Stimulated activated effector memory CD8-positive, alpha-beta T cell treated with anti-CD3 and anti-CD28 coated beads, Interleukin-12 subunit alpha, Interleukin-12 subunit beta, amount 100 ng/mL, for 72 hours (primary cell): Measurements from ENCODE around the gene CYBA.
A peak's percentile ranks its signal among the peaks of the same experiment; 100 is the strongest.

Experiments used
- ATAC-seq: fragments of 150-1000 bp; cut with Tn5 transposase; 2 replicates; pipeline ENCODE4 v1.10.0; 2021
- DNase-seq, 2 donors: peaks; one replicate each; pipeline ENCODE4 v3.0.0; 2021 to 2022; ENCODE audit warnings: low spot score in 2 of 2
- H3K27ac Mint-ChIP-seq: one replicate; pipeline ENCODE4 v1.8.0; 2022; ENCODE audit warnings: mild to moderate bottlenecking, mixed read lengths
- H3K36me3 Mint-ChIP-seq: one replicate; pipeline ENCODE4 v1.8.0; 2022; ENCODE audit warnings: mild to moderate bottlenecking, mixed read lengths
- H3K4me1 Mint-ChIP-seq: one replicate; pipeline ENCODE4 v1.8.0; 2022; ENCODE audit warnings: mixed read lengths
- H3K4me3 Mint-ChIP-seq: one replicate; pipeline ENCODE4 v1.8.0; 2022; ENCODE audit warnings: mild to moderate bottlenecking, mixed read lengths
- H3K9me3 Mint-ChIP-seq: one replicate; pipeline ENCODE4 v1.8.0; 2022; ENCODE audit warnings: mixed read lengths

Gene CYBA

DNA sequence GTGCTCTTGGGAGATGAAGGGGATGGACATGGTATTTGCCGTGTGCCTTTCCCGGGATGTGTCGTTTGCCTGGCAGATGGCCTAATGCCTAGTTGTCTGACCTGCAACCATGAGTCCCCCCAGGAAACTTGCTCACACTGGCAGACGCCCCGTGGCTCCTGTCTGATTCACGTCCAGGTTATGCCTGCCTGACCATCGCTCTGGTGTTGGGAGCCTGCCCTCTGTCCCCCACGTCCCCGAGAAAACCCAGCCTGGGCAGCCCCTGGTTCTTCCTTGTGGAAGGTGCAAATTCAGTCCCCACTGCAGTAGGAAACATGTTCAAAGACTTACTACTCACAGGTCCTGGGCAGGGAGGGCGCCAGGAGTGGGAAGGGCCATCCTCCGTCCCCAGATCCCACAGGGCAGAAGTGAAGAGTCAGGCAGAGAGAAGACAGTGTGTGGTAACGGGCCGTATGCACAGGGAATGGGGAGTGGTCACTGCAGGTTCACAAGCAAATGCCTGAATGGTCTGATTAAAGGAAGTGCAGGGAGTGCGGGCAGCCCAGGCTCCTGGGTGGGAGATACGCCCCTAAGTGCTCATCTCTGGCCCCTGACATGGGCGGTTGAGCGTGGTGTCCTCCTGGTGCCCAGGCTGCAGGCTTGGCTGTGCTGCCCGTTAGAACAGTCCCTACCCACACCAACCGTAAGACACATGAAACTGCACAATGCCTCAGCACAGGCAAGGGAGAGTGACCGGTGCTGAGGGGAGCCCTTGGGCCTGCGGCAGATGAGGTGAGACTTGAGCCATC is 39.7 kb upstream of the CYBA start:
- Mint-ChIP-seq H3K27ac (peak overlapping the region; percentile 72), H3K9me3 (no peaks in the 10 kb centered on the region), H3K4me1 (peaks cover 32% of the 10 kb centered on the region), H3K4me3 (peak overlapping the region; percentile 41), H3K36me3 (peaks cover 8% of the 10 kb centered on the region)
- ATAC-seq (no peak), DNase-seq (no peak)

DNA sequence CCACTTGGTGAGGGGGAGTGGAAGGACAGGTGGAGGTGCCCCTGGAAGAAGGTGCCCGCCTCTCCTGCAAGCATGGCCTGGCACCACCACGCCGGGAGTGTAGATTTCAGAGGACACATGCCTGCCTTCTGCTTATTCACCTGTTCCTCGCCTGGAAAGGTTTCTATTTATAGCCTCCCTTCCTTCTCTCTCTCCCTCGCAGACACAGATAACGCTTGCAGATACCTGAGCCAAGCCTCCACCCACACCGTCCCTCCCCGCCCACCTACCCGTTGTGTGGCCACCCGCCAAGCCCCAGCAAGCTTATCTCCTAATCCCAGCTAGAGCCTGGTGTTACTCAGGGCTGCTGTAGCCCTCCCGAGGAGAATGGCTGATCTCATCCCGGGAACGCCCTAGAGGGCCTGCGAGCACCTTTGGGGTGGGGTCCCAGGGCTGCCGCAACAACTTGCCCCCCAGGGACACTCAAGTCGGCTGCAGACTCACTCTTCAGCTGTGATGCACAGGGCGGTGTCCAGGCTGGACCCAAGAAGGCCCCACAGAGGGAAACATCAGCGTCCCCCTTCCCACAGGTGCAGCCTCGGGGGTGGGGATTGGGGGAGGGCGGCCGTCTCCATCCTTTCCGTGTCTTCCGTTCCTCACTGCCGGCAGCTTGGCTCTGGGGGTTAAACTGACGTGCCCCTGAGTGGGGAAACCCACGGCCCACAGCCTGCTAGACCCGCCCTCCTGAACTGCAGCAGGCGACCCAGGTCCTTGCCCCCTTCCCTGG is 37.3 kb upstream of the CYBA start:
- Mint-ChIP-seq H3K9me3 (no peaks in the 10 kb centered on the region), H3K4me1 (peaks cover 45% of the 10 kb centered on the region), H3K4me3 (no peak overlapping the region), H3K27ac (peak overlapping the region; percentile 10), H3K36me3 (no peaks in the 10 kb centered on the region)
- DNase-seq (no peak), ATAC-seq (no peak)

DNA sequence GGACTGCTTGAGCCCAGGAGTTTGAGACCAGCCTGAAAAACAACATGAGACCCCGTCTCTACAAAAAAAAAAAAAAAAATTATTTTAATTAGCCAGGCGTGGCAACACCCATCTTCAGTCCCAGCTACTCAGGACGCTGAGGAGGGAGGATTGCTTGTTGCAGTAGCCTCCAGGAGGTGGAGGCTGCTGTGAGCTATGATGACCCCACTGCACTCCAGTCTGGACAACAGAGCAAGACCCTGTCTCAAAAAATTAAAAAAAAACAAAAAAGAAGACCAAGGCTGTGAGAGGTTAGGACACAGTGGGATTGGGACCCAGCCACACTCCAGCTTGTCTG is 36.8 kb upstream of the CYBA start:
- H3K4me3 Mint-ChIP-seq, result no peak overlapping the region
- no peak overlapping the region for H3K27ac Mint-ChIP-seq
- no peaks in the 10 kb centered on the region for H3K9me3 Mint-ChIP-seq
- H3K36me3 Mint-ChIP-seq, result no peaks in the 10 kb centered on the region
- ATAC-seq, result no peak
- peaks cover 42% of the 10 kb centered on the region for H3K4me1 Mint-ChIP-seq
- no peak for DNase-seq

DNA sequence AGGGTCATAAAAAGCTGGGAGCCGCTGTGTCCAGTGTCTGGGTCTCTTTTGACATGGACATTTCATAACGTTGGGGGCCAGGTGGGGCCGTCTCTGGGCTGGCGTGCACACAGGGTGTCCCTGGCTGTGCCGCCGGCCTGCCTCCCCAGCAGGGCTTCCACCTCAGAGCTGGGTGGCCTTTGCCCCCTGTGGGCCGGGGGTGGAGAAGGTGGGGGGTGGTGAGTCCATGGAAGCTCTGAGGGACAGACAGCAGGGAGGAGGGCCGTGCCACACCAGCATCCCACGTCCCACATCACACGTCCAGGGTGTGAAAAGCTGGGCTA is 36.4 kb upstream of the CYBA start:
- Mint-ChIP-seq H3K27ac (no peak overlapping the region), H3K9me3 (no peaks in the 10 kb centered on the region), H3K4me3 (peak overlapping the region; percentile 69), H3K36me3 (no peaks in the 10 kb centered on the region), H3K4me1 (peaks cover 42% of the 10 kb centered on the region)
- ATAC-seq, result no peak
- DNase-seq, result no peak

DNA sequence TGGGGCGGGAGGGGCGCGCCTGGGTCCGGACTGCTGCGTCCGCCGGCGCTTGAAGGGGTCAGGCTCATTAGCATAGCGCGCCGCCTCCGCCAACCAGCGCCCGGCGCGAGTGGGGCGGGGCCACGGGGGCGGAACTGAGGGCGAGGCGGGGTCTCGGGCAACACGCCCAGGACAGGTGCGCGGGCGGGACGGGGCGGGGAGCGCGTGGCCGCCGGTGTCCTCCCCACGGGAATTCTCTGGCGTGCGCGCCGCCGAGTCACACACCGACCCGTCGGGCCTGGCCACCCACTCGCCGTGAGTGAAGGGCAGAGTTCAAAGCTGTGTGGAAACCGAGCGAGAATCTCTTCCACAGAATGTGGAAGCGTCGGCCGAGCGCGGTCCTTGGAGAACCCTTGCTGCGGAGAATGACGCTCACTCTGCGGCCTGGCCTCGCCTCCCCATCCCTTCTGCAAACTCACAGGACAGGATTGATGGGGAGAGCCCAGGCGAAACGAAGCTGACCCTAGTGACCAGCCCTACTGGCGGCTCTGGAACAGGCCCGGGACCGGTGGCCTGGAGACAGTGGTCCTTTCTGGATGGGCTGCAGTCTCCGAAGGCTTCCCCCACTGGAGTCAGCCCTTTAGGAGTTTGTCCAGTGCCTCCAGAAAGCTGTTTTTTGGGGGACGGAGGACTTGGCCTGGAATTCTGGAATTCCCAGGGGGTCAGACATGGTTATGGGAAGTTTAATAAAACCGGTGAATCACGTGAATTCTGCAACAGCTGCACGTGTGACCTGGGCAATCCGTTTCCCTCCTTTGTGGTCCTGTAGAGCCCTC is 35.8 kb upstream of the CYBA start, which contains the start of gene SNAI3:
Gene SNAI3, minus strand, starts transcription at position 69 of the 815 bp plus-strand sequence. CDS start 101 bp downstream, outside the sequence.
- no peaks in the 10 kb centered on the region for H3K9me3 Mint-ChIP-seq
- no peaks in the 10 kb centered on the region for H3K36me3 Mint-ChIP-seq
- peak; percentile 85 to 91 for DNase-seq
- no peak within 1 kb of the TSS for H3K27ac Mint-ChIP-seq
- peak; percentile 83 for ATAC-seq
- peaks cover 42% of the 10 kb centered on the region for H3K4me1 Mint-ChIP-seq
- H3K4me3 Mint-ChIP-seq, result peak within 1 kb of the TSS; percentile 69

DNA sequence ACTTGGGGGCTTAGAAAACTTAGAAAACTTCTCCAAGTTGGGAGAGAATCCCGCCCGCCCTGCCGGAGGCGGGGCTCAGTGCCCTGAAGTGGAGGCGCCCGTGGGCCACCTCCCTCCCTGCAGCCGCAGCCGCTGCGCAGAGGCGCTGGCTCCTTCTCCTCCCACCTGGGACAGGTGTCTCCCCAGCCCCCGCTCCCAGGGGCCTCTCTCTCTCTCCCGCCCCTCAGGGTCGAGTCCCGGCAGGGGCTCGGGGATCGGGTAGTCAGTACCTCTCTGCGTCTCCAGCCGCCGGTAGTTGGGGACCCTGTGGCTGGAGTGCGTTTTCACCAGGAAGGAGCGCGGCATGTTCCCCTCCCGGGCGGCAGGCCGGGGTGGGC is 35.2 kb upstream of the CYBA start:
- Mint-ChIP-seq H3K36me3 (no peaks in the 10 kb centered on the region), H3K9me3 (no peaks in the 10 kb centered on the region), H3K4me1 (peaks cover 45% of the 10 kb centered on the region), H3K4me3 (peak overlapping the region; percentile 69), H3K27ac (no peak overlapping the region)
- DNase-seq (no peak), ATAC-seq (peak; percentile 49)

DNA sequence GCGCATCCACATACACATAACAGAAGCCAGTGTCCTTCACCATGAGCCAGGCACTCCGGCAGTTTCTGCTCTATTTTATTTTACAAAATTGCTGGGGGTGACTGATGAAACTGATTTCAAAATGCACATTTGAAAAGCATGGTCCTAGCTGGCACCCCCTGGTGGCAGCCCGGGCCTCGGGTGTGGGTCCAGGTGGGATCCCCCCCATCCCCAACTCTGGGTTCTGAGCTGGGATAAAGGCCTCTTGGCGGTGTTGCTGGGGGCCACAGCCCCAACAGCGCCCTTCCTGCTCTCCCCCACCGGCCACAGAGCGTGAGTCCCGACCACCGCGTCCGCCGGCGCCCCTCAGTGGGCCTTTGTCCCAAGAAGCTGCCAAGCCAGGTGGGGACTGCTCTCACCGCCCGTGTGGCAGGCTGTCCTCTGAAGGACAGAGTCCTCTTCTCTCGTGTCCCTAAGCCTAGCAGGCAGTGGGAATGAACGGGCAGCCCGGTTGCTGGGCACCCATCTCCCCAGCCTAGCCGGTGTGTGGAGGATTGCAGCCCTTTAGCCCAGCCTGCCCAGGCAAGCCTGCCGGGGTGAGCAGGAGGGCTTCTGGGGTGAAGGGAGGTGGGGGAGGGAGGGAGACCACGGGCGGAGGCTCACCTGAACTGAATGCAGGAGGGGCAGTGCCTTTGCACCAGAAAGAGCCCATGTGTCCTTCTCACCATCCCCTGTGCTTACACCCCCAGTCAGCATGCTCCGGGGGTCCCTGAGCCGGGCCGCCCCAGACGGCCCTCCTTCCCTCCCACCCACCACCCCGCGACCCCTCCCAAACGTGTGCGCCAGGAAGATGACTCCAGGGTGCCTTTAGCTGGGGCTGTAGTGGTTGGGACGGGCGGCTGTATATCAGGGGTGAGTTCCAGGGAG is 34.6 kb upstream of the CYBA start:
- H3K4me3 Mint-ChIP-seq, result peak overlapping the region; percentile 69
- H3K9me3 Mint-ChIP-seq, result no peaks in the 10 kb centered on the region
- peak in 1 of 2 donors; percentile 73 for DNase-seq
- peak; percentile 33 for ATAC-seq
- no peak overlapping the region for H3K27ac Mint-ChIP-seq
- H3K36me3 Mint-ChIP-seq, result peaks cover 6% of the 10 kb centered on the region
- H3K4me1 Mint-ChIP-seq, result peaks cover 42% of the 10 kb centered on the region

DNA sequence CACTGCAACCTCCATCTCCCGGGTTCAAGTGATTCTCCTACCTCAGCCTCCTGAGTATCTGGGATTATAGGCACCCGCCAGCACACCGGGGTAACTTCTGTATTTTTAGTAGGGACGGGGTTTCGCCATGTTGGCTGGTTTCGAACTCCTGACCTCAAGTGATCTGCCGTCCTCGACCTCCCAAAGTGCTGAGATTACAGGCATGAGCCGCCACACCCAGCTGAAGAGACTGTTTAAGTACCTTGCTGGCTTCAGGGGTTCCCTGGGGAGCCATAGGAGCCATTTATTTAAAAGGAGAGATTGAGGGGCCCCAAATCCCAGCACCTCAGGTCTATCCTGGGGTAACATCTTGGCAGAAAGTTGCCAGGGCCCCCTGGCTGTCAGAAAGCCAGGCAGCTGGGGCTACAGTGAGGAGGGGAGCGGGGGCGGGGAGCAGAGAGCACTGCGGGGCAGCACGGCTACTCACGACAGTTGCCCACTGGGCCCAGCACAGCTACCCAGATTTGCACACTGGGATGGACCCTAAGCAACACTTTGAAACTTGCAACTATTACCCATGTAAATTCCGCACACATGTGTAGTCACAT is 33.8 kb upstream of the CYBA start:
- Mint-ChIP-seq H3K27ac (no peak overlapping the region), H3K4me1 (peaks cover 40% of the 10 kb centered on the region), H3K4me3 (peak overlapping the region; percentile 69), H3K9me3 (no peaks in the 10 kb centered on the region), H3K36me3 (peaks cover 14% of the 10 kb centered on the region)
- ATAC-seq, result no peak
- DNase-seq, result no peak

DNA sequence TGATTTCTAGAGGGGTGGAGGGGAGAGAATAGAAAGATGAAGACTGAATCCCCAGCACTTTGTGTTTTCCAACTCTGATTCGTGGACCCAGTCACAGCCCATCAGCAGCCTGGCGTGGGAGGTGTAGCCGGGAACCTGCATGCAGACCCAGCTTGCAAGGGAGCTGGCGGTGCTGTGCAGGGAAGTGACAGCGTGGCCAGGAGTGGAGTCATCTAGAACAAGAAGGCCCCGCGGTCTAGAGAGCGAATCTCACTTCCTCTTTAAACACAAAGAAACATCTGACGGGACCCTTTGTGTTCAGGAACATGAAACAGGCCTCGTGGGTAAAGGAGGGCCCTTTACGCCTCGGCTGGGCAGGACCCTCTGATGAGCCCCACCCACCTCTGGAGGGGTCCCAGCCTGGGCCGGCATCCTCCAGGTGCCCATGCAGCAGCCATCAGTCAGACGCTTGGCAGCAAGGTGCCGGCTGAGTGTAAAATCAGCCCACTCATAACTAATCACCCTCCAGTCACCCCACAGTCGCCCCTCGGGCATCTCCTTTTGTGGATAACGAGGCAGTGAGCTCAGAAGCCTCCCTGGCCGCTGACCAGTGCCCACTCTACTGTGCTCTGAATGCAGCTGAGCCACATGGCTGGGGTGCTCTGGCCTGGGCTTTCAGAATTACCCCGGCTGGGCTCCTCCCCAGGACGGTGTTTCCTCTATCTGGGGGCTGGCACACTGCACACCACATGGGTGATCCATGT is 31.0 kb upstream of the CYBA start:
- ATAC-seq (peak; percentile 83), DNase-seq (peak in 1 of 2 donors; percentile 74)
- peak overlapping the region; percentile 94 for H3K27ac Mint-ChIP-seq
- H3K36me3 Mint-ChIP-seq, result peaks cover 33% of the 10 kb centered on the region
- H3K4me1 Mint-ChIP-seq, result peaks cover 40% of the 10 kb centered on the region
- H3K9me3 Mint-ChIP-seq, result no peaks in the 10 kb centered on the region
- peak overlapping the region; percentile 69 for H3K4me3 Mint-ChIP-seq

DNA sequence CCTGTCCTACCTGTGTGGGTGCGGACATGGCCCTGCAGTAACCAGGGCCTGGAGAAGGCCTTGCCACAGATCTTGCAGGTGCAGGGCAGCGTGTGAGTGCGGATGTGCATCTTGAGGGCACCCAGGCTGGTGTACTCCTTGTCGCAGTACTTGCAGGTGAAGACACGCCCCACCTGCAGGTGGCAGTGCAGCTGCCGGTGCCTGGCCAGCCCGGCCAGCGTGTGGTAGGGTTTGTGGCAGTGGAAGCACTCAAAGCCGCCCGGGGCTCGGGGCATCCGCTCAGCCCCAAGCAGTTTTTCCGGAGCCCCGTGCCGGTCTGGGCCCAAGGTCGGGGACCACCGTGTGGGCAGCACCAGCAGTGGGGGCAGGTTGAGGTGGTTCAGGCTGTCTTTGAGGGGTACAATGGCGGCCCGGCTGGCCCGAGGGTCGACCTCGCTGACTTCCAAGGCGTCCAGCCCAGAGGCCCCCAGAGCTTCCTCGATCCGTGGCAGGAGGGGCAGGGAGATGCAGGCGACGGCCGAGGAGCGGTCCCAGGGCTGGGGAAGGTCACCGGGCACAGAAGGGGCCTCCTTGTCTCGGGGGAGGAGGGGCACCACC is 30.3 kb upstream of the CYBA start:
- ATAC-seq, result no peak
- no peak for DNase-seq
- H3K36me3 Mint-ChIP-seq, result peaks cover 33% of the 10 kb centered on the region

DNA sequence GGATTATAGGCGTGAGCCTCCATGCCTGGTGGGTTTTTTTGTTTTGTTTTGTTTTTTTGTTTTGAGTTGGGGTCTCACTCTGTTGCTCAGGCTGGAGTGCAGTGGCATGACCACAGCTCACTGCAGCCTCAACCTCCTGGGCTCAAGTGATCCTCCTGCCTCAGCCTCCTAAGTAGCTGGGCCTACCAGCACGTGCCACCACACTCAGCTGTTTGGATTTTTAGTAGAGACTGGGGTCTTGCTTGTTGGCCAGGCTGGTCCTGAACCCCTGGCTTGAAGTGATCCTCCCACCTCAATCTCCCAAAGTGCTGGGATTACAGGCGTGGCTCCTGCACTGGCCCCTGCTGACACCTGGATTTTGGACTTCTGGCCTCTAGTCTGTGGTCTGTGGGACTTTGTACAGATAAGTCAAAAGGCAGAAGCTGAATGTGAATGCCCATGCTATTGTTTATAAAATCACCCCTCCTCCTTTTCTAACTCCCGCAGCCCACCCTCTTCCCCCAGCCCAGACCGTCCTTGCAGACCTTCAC is 29.8 kb upstream of the CYBA start:
- DNase-seq (no peak), ATAC-seq (no peak)
- peak overlapping the region; percentile 69 for H3K4me3 Mint-ChIP-seq
- peaks cover 33% of the 10 kb centered on the region for H3K36me3 Mint-ChIP-seq
- peaks cover 40% of the 10 kb centered on the region for H3K4me1 Mint-ChIP-seq
- no peaks in the 10 kb centered on the region for H3K9me3 Mint-ChIP-seq
- H3K27ac Mint-ChIP-seq, result peak overlapping the region; percentile 94

More for the DNA sequence above, 30.3 kb upstream of the CYBA start:
- peak overlapping the region; percentile 94 for H3K27ac Mint-ChIP-seq
- no peaks in the 10 kb centered on the region for H3K9me3 Mint-ChIP-seq
- peaks cover 40% of the 10 kb centered on the region for H3K4me1 Mint-ChIP-seq
- peak overlapping the region; percentile 69 for H3K4me3 Mint-ChIP-seq

DNA sequence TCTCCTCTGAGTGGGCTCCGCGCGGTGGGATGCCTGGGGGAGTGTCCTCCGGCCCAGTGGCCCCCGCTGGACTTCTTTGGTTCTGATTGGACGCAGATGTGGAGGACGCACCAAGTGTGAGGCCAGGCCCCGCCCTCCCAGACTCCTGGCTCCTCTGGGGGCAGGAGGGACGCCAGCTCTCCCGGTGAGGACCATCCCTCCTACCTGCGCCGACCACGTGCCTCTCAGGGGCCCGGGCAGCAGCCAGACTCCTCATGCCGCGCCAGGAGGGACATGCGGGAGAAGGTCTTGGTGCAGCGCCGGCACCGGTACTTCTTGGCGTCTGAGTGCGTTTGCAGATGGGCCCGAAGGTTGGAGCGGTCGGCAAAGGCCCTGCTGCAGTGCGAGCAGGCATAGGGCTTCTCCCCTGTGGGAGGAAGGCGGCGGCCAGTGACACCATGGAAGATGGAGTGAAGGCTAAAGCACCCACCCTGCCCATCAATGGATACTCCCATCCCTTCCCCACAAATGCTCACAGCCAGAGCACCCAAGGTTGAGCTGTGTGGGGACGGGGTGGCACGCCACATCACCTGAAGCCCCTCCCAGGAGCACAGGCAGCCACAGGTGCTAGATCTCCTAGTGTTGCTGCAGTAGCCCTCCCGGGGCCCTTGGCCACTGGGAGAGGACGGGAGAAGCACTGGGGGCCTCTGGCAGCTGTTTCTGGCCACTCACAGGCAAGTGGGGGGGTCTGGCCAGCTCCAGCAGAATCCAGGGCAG is 27.5 kb upstream of the CYBA start:
- ATAC-seq (no peak), DNase-seq (no peak)
- Mint-ChIP-seq H3K4me3 (no peak overlapping the region), H3K27ac (no peak overlapping the region), H3K4me1 (peaks cover 21% of the 10 kb centered on the region), H3K9me3 (no peaks in the 10 kb centered on the region), H3K36me3 (peaks cover 33% of the 10 kb centered on the region)

DNA sequence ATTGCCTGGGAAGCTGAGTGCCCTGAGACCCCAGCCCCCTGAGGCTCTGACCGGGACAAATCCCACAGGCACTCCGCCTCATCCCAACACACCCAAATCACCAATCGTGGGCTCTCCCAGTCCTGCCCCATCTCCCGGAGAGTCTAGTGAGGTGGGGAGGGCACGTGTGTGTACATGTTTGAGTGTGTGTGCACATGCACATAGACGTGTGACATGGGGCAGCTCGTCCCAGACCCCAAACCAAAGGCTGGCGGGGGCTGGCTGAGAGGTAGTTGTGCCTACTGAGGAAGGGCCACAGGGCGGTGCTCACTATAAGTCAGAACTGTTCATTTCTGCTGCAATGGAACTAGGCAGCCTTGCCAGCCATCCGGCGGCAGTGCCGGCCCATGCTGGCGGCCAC is 26.9 kb upstream of the CYBA start:
- H3K9me3 Mint-ChIP-seq, result no peaks in the 10 kb centered on the region
- peaks cover 33% of the 10 kb centered on the region for H3K36me3 Mint-ChIP-seq
- peaks cover 21% of the 10 kb centered on the region for H3K4me1 Mint-ChIP-seq
- ATAC-seq, result no peak
- no peak overlapping the region for H3K27ac Mint-ChIP-seq
- H3K4me3 Mint-ChIP-seq, result no peak overlapping the region
- no peak for DNase-seq
